Osteocyte (in vitro differentiated cells): Measurements from ENCODE around the gene SYNPO2. TPM values are rescaled to one million over a fixed set of nuclear protein-coding genes. Genes with fewer than 3 reads are reported as not detected.
A peak's percentile ranks its signal among the peaks of the same experiment; 100 is the strongest.

Experiments used
- DNase-seq: peaks from one replicate; pipeline ENCODE4 v3.0.0; 2021; ENCODE audit warnings: mixed read lengths; ENCODE audit not compliant: unreplicated experiment; ENCODE audit errors: extremely low spot score
- H3K27ac Mint-ChIP-seq: one replicate; pipeline ENCODE4 v1.8.0; 2021; ENCODE audit warnings: mild to moderate bottlenecking, mixed read lengths; ENCODE audit not compliant: unreplicated experiment
- H3K27me3 Mint-ChIP-seq: one replicate; pipeline ENCODE4 v1.8.0; 2021; ENCODE audit warnings: mixed read lengths; ENCODE audit not compliant: unreplicated experiment
- H3K36me3 Mint-ChIP-seq: one replicate; pipeline ENCODE4 v1.8.0; 2021; ENCODE audit warnings: mixed read lengths; ENCODE audit not compliant: unreplicated experiment
- H3K4me1 Mint-ChIP-seq: one replicate; pipeline ENCODE4 v1.8.0; 2021; ENCODE audit warnings: mixed read lengths; ENCODE audit not compliant: unreplicated experiment
- H3K4me3 Mint-ChIP-seq: one replicate; pipeline ENCODE4 v1.8.0; 2021; ENCODE audit warnings: mild to moderate bottlenecking, moderate library complexity, mixed read lengths; ENCODE audit not compliant: unreplicated experiment
- H3K9me3 Mint-ChIP-seq: one replicate; pipeline ENCODE4 v1.8.0; 2021; ENCODE audit warnings: mixed read lengths; ENCODE audit not compliant: unreplicated experiment
- CTCF ChIP-seq: fragments of 200-600 bp; sonication (generic); IDR thresholded peaks from 2 replicates; pipeline ENCODE4 v1.5.0; 2021; ENCODE audit warnings: antibody characterized with exemption, mild to moderate bottlenecking, moderate library complexity
- total RNA-seq: library from RNA; stranded (reverse); gene quantifications from 2 replicates; pipeline ENCODE4 v1.2.1, GENCODE V29; 2021

Gene SYNPO2
- total RNA-seq, 1 donor from 2014 or later: 4.1 TPM

GRCh38 chr4:118954246-118954645 is 65.6 kb downstream of the SYNPO2 start:
- H3K27me3 Mint-ChIP-seq: no peaks in the 10 kb centered on the region
- no peak for DNase-seq

GRCh38 chr4:118955515-118955914 is 66.9 kb downstream of the SYNPO2 start:
- Mint-ChIP-seq H3K4me1 (peaks cover 34% of the 10 kb centered on the region), H3K27ac (peak overlapping the region; percentile 36), H3K4me3 (no peak overlapping the region), H3K27me3 (no peaks in the 10 kb centered on the region), H3K9me3 (no peaks in the 10 kb centered on the region), H3K36me3 (no peaks in the 10 kb centered on the region)
- DNase-seq: no peak
- no peak for TF ChIP-seq CTCF

More at GRCh38 chr4:118954246-118954645, 65.6 kb downstream of the SYNPO2 start:
- TF ChIP-seq CTCF: peak; percentile 50
- peaks cover 30% of the 10 kb centered on the region for H3K4me1 Mint-ChIP-seq
- H3K27ac Mint-ChIP-seq: no peak overlapping the region
- H3K36me3 Mint-ChIP-seq: no peaks in the 10 kb centered on the region
- H3K9me3 Mint-ChIP-seq: no peaks in the 10 kb centered on the region
- H3K4me3 Mint-ChIP-seq: no peak overlapping the region

GRCh38 chr4:118957722-118958445 is 69.2 kb downstream of the SYNPO2 start:
- peaks cover 34% of the 10 kb centered on the region for H3K4me1 Mint-ChIP-seq
- H3K9me3 Mint-ChIP-seq: no peaks in the 10 kb centered on the region
- peak overlapping the region; percentile 15 for H3K27ac Mint-ChIP-seq
- no peak for TF ChIP-seq CTCF
- DNase-seq: no peak
- no peak overlapping the region for H3K4me3 Mint-ChIP-seq
- H3K36me3 Mint-ChIP-seq: no peaks in the 10 kb centered on the region
- H3K27me3 Mint-ChIP-seq: no peaks in the 10 kb centered on the region

GRCh38 chr4:118962540-118962939 is 73.9 kb downstream of the SYNPO2 start:
- H3K4me3 Mint-ChIP-seq: no peak overlapping the region
- no peaks in the 10 kb centered on the region for H3K9me3 Mint-ChIP-seq
- TF ChIP-seq CTCF: no peak
- H3K36me3 Mint-ChIP-seq: no peaks in the 10 kb centered on the region
- no peak for DNase-seq
- H3K27ac Mint-ChIP-seq: no peak overlapping the region
- H3K4me1 Mint-ChIP-seq: peaks cover 38% of the 10 kb centered on the region
- H3K27me3 Mint-ChIP-seq: no peaks in the 10 kb centered on the region

- DNase-seq: no peak
- Mint-ChIP-seq H3K27me3 (no peaks in the 10 kb centered on the region), H3K4me1 (peaks cover 45% of the 10 kb centered on the region), H3K4me3 (no peak overlapping the region), H3K36me3 (no peaks in the 10 kb centered on the region), H3K9me3 (no peaks in the 10 kb centered on the region), H3K27ac (no peak overlapping the region)
- no peak for TF ChIP-seq CTCF
These were observed 76.3 kb downstream of the SYNPO2 start for GRCh38 chr4:118964891-118965411.
